Gastroesophageal sphincter (tissue), 4 donors: ENCODE results near the gene VMAC. TPM values are rescaled to one million over a fixed set of nuclear protein-coding genes. Genes with fewer than 3 reads are reported as not detected.
A peak's percentile ranks its signal among the peaks of the same experiment; 100 is the strongest.
"Not testable (repeated sequence)": the region's sequence is repeated elsewhere in the genome, so short reads cannot be mapped to it uniquely, and the experiment has no call there.

ENCODE experiments used
- ATAC-seq: fragments of 150-250 bp; one replicate; pipeline ENCODE4 v1.9.1; 2016; ENCODE audit warnings: mild to moderate bottlenecking, moderate library complexity
- H3K27ac ChIP-seq, 4 donors: fragments of 200-600 bp; sonication (generic) in 3 of 4; 1 replicate in 3 of 4; 2 replicates in 1 of 4; pipeline ENCODE4 v1.5.1; 2016 to 2019
- H3K27me3 ChIP-seq: fragments of 200-600 bp; sonication (generic); one replicate; pipeline ENCODE4 v1.5.1; 2019
- H3K36me3 ChIP-seq, 2 donors: fragments of 200-600 bp; sonication (generic); one replicate each; pipeline ENCODE4 v1.5.1; 2019; ENCODE audit warnings: control low read depth in 1 of 2
- H3K4me1 ChIP-seq, 3 donors: fragments of 200-600 bp; sonication (generic); 1 replicate in 2 of 3; 2 replicates in 1 of 3; pipeline ENCODE4 v1.5.1; 2016 to 2019; ENCODE audit warnings: control low read depth in 2 of 3
- H3K4me3 ChIP-seq, 2 donors: fragments of 200-600 bp; sonication (generic); one replicate each; pipeline ENCODE4 v1.5.1; 2019; ENCODE audit warnings: mild to moderate bottlenecking in 1 of 2, moderate library complexity in 1 of 2
- H3K9me3 ChIP-seq, 3 donors: fragments of 200-600 bp; sonication (generic); one replicate each; pipeline ENCODE4 v1.5.1; 2017 to 2019; ENCODE audit warnings: control low read depth in 2 of 3
- CTCF ChIP-seq, 4 experiments: fragments of 200-600 bp in 2 of 4; fragments of 450-650 bp in 2 of 4; sonication (generic) in 1 of 4; IDR thresholded peaks; one replicate each; pipeline ENCODE4 v1.5.1; 2017 to 2019; ENCODE audit warnings: antibody characterized with exemption in 4 of 4, mild to moderate bottlenecking in 2 of 4, moderate library complexity in 2 of 4
- EP300 ChIP-seq: sonication (generic); formaldehyde crosslinking; IDR thresholded peaks from one replicate; pipeline ENCODE4 v1.6.1; 2017; ENCODE audit warnings: antibody characterized with exemption, mild to moderate bottlenecking
- POLR2A ChIP-seq, 2 donors: fragments of 450-650 bp; IDR thresholded peaks; one replicate each; pipeline ENCODE4 v1.6.1; 2017; ENCODE audit warnings: antibody characterized with exemption in 2 of 2, mild to moderate bottlenecking in 2 of 2, moderate library complexity in 1 of 2
- POLR2AphosphoS5 ChIP-seq: sonication (generic); formaldehyde crosslinking; IDR thresholded peaks from one replicate; pipeline ENCODE4 v1.6.1; 2017; ENCODE audit warnings: antibody characterized with exemption
- WGBS, 2 donors: methylation state at CpG; one replicate each; pipeline ENCODE4 v1.1.5; 2018; ENCODE audit warnings: low coverage in 1 of 2; 5-methylcytosine and 5-hydroxymethylcytosine counted together
- total RNA-seq, 4 donors: library from RNA; depleted of rRNA; stranded (reverse); fragments of >200 nt; gene quantifications; one replicate each; pipeline ENCODE4 v1.1.0, GENCODE V29; 2016

VMAC gene
- total RNA-seq, 4 donors from 2014 or later: 5.0 to 9.3 (median 8.0) TPM

GRCh38 chr19:5880196-5880595 lies 24.5 kb upstream of the VMAC start:
- no peak for TF ChIP-seq POLR2A (IDR thresholded peaks at IDR 0.05)
- TF ChIP-seq EP300: no peak
- no peak for TF ChIP-seq POLR2AphosphoS5
- no peak for TF ChIP-seq CTCF (IDR thresholded peaks at IDR 0.05)
- H3K27ac ChIP-seq: peak overlapping the region; percentile 64 to 88 (median 82)
- no peak overlapping the region for H3K4me3 ChIP-seq
- no peak for ATAC-seq
- H3K27me3 ChIP-seq: peaks cover 6% of the 10 kb centered on the region
- no CpG with 5 or more reads among the region's 6 CpGs for whole genome bisulfite sequencing, 2 donors
- H3K36me3 ChIP-seq: no peaks in the 10 kb centered on the region
- H3K4me1 ChIP-seq: peaks cover 0 to 66% (median 12%) of the 10 kb centered on the region in 3 donors
- no peaks in the 10 kb centered on the region for H3K9me3 ChIP-seq

DNA sequence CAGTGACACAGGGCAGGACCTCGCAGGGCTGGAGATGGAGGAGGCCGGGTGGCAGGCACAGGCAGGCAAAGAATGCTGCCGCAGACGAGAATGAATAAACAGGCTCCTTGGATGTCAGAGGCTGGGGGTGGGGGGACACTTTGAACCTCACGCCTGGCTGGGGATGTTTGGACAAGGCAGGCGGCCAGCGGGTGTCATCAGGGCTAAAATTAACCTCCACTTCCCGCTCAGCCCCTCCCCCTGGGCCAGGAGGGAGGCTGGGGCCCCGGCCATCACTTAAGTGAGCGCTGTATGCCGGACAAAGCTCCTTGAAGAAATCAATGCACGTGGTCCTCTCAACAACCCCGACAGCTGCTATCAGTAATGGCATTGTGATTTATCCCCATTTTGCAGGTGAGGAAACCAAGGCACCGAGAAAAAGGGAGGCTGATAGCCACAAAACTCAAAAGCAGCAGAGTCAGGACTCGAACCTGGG lies 24.0 kb upstream of the VMAC start:
- peak overlapping the region; percentile 64 to 88 (median 82) for H3K27ac ChIP-seq
- peak; percentile 85 for TF ChIP-seq POLR2AphosphoS5
- TF ChIP-seq POLR2A (IDR thresholded peaks at IDR 0.05): no peak
- H3K9me3 ChIP-seq: no peaks in the 10 kb centered on the region
- no peak overlapping the region for H3K4me3 ChIP-seq
- ATAC-seq: peak; percentile 96
- WGBS, 2 donors: 16 to 60% methylated on average over 1 to 7 of the region's 15 CpGs
- H3K36me3 ChIP-seq: no peaks in the 10 kb centered on the region
- peaks cover 0 to 66% (median 12%) of the 10 kb centered on the region in 3 donors for H3K4me1 ChIP-seq
- H3K27me3 ChIP-seq: peaks cover 6% of the 10 kb centered on the region

DNA sequence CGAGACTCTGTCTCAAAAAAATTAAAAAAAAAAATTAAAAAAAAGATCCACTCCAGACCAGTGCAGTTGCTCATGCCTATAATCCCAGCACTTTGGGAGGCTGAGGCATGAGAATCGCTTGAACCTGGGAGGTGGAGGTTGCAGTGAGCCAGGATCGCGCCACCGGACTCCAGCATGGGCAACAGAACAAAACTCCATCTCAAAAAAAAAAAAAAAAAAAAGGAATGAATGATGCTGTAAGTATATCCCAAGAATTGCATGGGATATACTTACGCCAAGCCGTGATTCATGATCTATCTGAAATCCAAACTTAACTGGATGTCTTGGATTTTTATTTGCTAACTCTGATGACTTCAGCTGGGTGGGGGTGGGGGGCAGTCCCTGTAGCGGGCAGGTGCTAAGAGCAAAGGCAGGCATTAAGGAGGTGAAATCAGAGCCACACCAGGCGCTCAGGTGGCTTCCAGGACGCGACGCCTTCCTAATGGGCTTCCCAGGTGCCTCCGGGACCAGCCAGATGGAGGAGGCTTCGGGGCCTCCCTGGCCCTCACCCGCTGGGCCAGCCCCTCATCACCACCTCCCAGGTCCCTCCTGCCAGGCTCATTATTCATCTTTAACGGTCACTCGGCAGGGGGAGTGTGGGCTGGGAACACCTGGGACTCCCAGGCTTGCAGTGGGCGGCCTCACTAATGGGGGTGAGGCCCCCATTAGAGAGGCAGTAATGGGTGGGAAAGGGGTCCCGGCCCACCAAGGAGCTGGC lies 23.0 kb upstream of the VMAC start:
- H3K9me3 ChIP-seq: no peaks in the 10 kb centered on the region
- peak overlapping the region in 3 of 4 donors; percentile 78 to 88 (median 85) for H3K27ac ChIP-seq
- H3K36me3 ChIP-seq: no peaks in the 10 kb centered on the region
- WGBS, 2 donors: 68 to 78% methylated on average over 4 to 8 of the region's 19 CpGs
- H3K27me3 ChIP-seq: peaks cover under 1% of the 10 kb centered on the region
- no peak overlapping the region for H3K4me3 ChIP-seq
- H3K4me1 ChIP-seq: peaks cover 0 to 61% (median 12%) of the 10 kb centered on the region in 3 donors
- no peak for ATAC-seq
- no peak for TF ChIP-seq EP300
- no peak for TF ChIP-seq CTCF (IDR thresholded peaks at IDR 0.05)
- no peak for TF ChIP-seq POLR2AphosphoS5
- TF ChIP-seq POLR2A (IDR thresholded peaks at IDR 0.05): no peak

GRCh38 chr19:5882421-5882968 lies 22.2 kb upstream of the VMAC start:
- TF ChIP-seq EP300 (no peak), POLR2AphosphoS5 (no peak), POLR2A (IDR thresholded peaks at IDR 0.05) (no peak), CTCF (IDR thresholded peaks at IDR 0.05) (no peak)
- no peaks in the 10 kb centered on the region for H3K9me3 ChIP-seq
- no peak overlapping the region for H3K4me3 ChIP-seq
- H3K27ac ChIP-seq: peak overlapping the region in 3 of 4 donors; percentile 78 to 88 (median 83)
- WGBS, 2 donors: 35 to 78% methylated on average over 2 to 3 of the region's 9 CpGs
- no peaks in the 10 kb centered on the region for H3K36me3 ChIP-seq
- peaks cover 0 to 61% (median 12%) of the 10 kb centered on the region in 3 donors for H3K4me1 ChIP-seq
- H3K27me3 ChIP-seq: no peaks in the 10 kb centered on the region
- ATAC-seq: no peak

- Histone ChIP-seq H3K27ac (peak overlapping the region in 3 of 4 donors; percentile 78 to 88 (median 79)), H3K4me1 (peaks cover 0 to 61% (median 12%) of the 10 kb centered on the region in 3 donors)
- H3K27me3 ChIP-seq, H3K9me3 ChIP-seq, ATAC-seq, H3K36me3 ChIP-seq, H3K4me3 ChIP-seq: not testable (repeated sequence)
- WGBS, 2 donors: 51 to 55% methylated on average over 9 to 10 of the region's 13 CpGs
These were observed 21.4 kb upstream of the VMAC start for GRCh38 chr19:5883157-5883873.

- peak overlapping the region in 3 of 4 donors; percentile 78 to 88 (median 79) for H3K27ac ChIP-seq
- 57 to 62% methylated on average over 6 to 10 of the region's 11 CpGs for WGBS, 2 donors
- not testable (repeated sequence) for H3K9me3 ChIP-seq, H3K36me3 ChIP-seq, H3K4me3 ChIP-seq, ATAC-seq, H3K27me3 ChIP-seq
- H3K4me1 ChIP-seq: peaks cover 0 to 54% (median 12%) of the 10 kb centered on the region in 3 donors
These were observed 20.4 kb upstream of the VMAC start for GRCh38 chr19:5884065-5884811.
